HepG2 (cell line): ENCODE results near the gene GTF2E1.

Experiments used
- NKX3-1 ChIP-seq: sonication (generic); formaldehyde crosslinking; IDR thresholded peaks from 2 replicates; pipeline ENCODE4 v1.5.0; 2020; ENCODE audit warnings: missing genetic modification reagents
- SUZ12 ChIP-seq: fragments of 150-350 bp; IDR thresholded peaks from 2 replicates; pipeline ENCODE4 v1.6.1; 2014; ENCODE audit warnings: low read depth, low read length
- XRCC5 ChIP-seq: fragments of 200-400 bp; formaldehyde crosslinking; optimal IDR thresholded peaks from 2 replicates; pipeline ENCODE3; 2017; ENCODE audit warnings: mild to moderate bottlenecking, low read length
- TF ChIP-seq, protein P1 (sequence below): sonication (generic); formaldehyde crosslinking; IDR thresholded peaks from 2 replicates; pipeline ENCODE4 v1.4.0; 2020; ENCODE audit warnings: missing genetic modification reagents

DNA sequence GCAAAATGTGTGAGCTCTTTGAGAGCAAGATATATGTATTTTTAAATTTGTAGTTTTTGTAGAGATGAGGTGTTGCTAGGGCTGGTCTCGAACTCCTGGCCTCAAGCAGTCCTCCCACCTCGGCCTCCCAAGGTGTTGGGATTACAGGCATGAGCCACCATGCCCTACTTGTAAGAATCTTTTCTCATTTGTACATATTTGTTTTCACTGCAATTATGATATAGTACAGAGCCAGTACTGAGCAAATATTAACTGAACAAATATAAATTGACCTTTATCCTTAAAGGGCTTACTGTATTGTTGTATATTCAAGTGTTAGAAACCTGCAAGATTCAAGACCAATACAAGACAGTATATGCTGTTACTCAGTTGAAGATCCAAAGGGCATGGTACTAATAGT lies 53.4 kb downstream of the GTF2E1 start:
- TF ChIP-seq XRCC5 (no peak), SUZ12 (no peak), NKX3-1 (CRISPR knock-in tag) (no peak)
- TF ChIP-seq, protein P1, sequence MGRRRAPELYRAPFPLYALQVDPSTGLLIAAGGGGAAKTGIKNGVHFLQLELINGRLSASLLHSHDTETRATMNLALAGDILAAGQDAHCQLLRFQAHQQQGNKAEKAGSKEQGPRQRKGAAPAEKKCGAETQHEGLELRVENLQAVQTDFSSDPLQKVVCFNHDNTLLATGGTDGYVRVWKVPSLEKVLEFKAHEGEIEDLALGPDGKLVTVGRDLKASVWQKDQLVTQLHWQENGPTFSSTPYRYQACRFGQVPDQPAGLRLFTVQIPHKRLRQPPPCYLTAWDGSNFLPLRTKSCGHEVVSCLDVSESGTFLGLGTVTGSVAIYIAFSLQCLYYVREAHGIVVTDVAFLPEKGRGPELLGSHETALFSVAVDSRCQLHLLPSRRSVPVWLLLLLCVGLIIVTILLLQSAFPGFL (CRISPR knock-in tag) = no peak
